Panc1 (cell line): Measurements from ENCODE around the gene ZFYVE28.

Experiments
- SIN3A ChIP-seq: IDR thresholded peaks from 2 replicates; pipeline ENCODE4 v1.6.1; 2012; ENCODE audit warnings: low read depth, mild to moderate bottlenecking, low read length, moderate library complexity, borderline replicate concordance; ENCODE audit not compliant: insufficient read depth
- TF ChIP-seq, protein P1 (sequence below): fragments of 450-650 bp; IDR thresholded peaks from 2 replicates; pipeline ENCODE4 v1.5.1; 2017; ENCODE audit warnings: mild to moderate bottlenecking

DNA sequence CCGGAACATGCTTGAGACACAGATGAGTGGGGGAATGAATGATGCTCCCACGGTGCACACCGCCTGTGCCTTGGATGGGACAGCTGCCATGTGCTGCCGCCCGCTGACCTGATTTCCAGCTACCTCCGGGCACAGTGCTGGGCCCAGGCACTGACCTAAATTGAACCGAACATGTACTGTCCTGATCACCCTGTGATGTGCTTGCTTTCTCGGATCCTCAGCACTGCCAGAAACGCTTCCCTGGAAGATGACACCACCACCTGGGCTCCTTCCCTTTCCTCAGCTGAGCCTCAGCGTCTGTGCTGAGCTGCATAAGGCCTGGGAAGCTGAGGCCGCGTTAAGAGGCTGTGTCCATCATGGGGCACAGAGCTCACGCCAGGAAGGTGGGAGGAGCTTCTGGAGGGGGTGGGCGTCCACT, 117.2 kb downstream of the ZFYVE28 start:
- TF ChIP-seq, protein P1, sequence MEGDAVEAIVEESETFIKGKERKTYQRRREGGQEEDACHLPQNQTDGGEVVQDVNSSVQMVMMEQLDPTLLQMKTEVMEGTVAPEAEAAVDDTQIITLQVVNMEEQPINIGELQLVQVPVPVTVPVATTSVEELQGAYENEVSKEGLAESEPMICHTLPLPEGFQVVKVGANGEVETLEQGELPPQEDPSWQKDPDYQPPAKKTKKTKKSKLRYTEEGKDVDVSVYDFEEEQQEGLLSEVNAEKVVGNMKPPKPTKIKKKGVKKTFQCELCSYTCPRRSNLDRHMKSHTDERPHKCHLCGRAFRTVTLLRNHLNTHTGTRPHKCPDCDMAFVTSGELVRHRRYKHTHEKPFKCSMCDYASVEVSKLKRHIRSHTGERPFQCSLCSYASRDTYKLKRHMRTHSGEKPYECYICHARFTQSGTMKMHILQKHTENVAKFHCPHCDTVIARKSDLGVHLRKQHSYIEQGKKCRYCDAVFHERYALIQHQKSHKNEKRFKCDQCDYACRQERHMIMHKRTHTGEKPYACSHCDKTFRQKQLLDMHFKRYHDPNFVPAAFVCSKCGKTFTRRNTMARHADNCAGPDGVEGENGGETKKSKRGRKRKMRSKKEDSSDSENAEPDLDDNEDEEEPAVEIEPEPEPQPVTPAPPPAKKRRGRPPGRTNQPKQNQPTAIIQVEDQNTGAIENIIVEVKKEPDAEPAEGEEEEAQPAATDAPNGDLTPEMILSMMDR: no peak
- no peak for TF ChIP-seq SIN3A
